ENCODE measurements around the gene CDK5. TPM values are rescaled to one million over a fixed set of nuclear protein-coding genes. Genes with fewer than 3 reads are reported as not detected.
A peak's percentile ranks its signal among the peaks of the same experiment; 100 is the strongest.

Gene CDK5
- total and polyA plus RNA-seq, 2 donors (not counting 1 experiment from before 2014, with no cell fraction given): 15.1 to 27.7 TPM

DNA sequence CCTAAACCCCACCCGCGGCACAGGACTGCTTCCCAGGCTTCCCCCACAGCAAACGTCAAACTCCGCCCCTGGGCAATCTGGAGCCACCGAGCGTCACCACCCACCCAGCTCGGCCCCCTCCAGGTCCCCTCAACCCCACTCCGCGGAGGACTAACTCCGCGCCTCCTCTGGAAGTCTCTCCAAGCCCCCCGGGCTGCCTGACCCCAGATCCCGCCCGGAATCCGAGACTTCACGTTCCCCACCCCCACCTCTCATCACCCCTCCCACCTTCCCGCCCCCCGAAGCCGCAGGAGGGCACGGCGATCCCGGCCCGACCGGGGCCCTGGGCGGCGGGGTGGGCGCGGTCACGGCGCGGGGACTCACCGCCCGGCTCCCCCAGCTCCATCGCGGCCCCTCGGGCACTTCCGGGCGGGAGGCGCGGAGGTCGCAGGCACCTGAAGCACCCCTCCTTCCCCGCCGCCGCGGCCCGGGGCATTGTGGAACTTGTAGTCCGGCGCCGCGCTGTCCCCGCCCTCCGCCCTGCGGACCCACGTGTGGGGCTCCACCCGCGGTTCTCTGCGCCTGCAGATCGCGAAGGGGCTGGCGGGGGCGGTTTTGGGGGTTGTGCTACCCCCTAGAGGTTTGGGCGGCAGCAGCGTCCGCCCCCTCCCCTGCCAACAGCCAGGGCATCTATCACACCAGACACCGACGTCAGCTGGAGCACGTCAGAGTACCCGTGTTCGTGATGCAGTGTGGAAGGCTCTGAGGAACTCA is 25.6 kb upstream of the CDK5 start, which contains the start of gene TMUB1:
TSS of gene TMUB1 (minus strand) at position 423 of the 753 bp plus-strand sequence. CDS start 930 bp downstream, outside the sequence.
- no peaks in the 10 kb centered on the region for H4K20me1 ChIP-seq (ENCODE audit: control insufficient read depth, extremely low read depth, insufficient read depth, low read length)
- H3K4me3 ChIP-seq (replicated peaks in 1 of 4; ENCODE audit: control extremely low read depth in 1 of 4, insufficient read depth in 1 of 4, low read depth in 3 of 4, low read length in 4 of 4): peak within 1 kb of the TSS; percentile 63 to 94 (median 77)
- no peaks in the 10 kb centered on the region for H3K9me3 ChIP-seq (ENCODE audit: control insufficient read depth, insufficient read depth, low read depth, low read length)
- peak within 1 kb of the TSS; percentile 87 for H3K4me2 ChIP-seq (ENCODE audit: extremely low read depth, insufficient read depth, low read length)
- H3K27me3 ChIP-seq (ENCODE audit: control insufficient read depth, insufficient read depth, low read length): no peaks in the 10 kb centered on the region
- no peak for TF ChIP-seq EZH2 (IDR thresholded peaks at IDR 0.05; ENCODE audit: low read length, missing control alignments)
- TF ChIP-seq, protein P1, sequence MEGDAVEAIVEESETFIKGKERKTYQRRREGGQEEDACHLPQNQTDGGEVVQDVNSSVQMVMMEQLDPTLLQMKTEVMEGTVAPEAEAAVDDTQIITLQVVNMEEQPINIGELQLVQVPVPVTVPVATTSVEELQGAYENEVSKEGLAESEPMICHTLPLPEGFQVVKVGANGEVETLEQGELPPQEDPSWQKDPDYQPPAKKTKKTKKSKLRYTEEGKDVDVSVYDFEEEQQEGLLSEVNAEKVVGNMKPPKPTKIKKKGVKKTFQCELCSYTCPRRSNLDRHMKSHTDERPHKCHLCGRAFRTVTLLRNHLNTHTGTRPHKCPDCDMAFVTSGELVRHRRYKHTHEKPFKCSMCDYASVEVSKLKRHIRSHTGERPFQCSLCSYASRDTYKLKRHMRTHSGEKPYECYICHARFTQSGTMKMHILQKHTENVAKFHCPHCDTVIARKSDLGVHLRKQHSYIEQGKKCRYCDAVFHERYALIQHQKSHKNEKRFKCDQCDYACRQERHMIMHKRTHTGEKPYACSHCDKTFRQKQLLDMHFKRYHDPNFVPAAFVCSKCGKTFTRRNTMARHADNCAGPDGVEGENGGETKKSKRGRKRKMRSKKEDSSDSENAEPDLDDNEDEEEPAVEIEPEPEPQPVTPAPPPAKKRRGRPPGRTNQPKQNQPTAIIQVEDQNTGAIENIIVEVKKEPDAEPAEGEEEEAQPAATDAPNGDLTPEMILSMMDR (conservative IDR thresholded peaks at IDR 0.05 in 1 of 2, IDR thresholded peaks at IDR 0.05 in 1 of 2; ENCODE audit: low read depth in 1 of 2, low read length in 2 of 2): no peak
- peaks cover 43% of the 10 kb centered on the region for H3K79me2 ChIP-seq (ENCODE audit: control insufficient read depth, insufficient read depth, low read length)
- peaks cover 31% of the 10 kb centered on the region for H3K4me1 ChIP-seq (ENCODE audit: control insufficient read depth, extremely low read depth, insufficient read depth, low read length)
- peak within 1 kb of the TSS; percentile 91 for H3K27ac ChIP-seq (ENCODE audit: insufficient read depth, low read length)
- peak in 1 of 2 donors; percentile 52 for DNase-seq (ENCODE audit: low read depth in 2 of 2)
- H3K9ac ChIP-seq (ENCODE audit: insufficient read depth, low read length): peak within 1 kb of the TSS; percentile 67
- H2AFZ ChIP-seq (ENCODE audit: low read length): peak within 1 kb of the TSS; percentile 71
- peaks cover 7% of the 10 kb centered on the region for H3K36me3 ChIP-seq (ENCODE audit: control insufficient read depth, insufficient read depth, low read length)

DNA sequence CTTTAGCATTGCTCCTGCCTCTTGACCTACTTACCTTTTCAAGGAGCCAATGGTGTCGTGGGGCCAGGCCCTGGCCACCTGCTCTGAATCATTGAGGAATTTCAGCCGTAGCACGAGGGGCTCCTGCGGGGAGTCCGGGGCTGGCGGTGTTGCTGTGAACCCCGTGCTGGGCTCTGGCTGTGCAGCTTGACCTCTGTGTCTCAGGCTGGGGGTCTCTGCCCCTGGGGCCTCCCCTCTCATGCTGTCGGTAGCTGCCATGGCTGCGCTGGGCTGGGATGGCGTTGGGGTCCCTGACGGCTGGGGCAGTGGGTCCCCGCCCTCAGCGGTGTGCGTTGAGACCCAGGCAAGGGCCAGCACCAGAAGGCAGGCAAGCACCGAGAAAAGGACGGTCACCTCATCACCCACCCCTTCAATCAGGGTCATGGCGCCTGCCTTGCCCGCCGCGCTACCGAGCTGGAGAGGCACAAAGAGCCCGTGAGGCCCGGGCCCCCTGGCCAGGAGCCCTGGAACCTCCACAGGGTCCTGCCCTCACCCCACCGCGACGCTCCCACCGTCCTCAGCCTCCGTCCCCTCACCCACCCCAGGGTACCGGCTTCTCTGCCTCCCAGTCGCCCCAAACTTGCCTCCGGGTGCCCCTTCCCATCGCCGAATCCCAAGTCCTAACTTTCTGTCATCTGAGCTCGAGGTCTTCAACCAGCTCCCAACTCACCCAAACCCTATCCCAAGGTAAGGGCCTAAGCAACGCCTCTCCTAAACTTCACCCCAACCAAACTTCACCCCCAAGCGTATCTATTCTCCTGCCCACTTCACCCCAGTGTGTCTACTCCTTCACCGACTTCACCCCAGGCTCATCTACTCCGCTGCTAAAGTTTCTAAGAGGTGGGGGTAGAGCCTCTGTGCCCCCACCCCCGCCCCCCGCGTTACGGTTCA is 24.7 kb upstream of the CDK5 start:
- DNase-seq (ENCODE audit: low read depth in 2 of 2): no peak
- no peak for TF ChIP-seq EZH2 (IDR thresholded peaks at IDR 0.05; ENCODE audit: low read length, missing control alignments)
- TF ChIP-seq, protein P1 (conservative IDR thresholded peaks at IDR 0.05 in 1 of 2, IDR thresholded peaks at IDR 0.05 in 1 of 2; ENCODE audit: low read depth in 1 of 2, low read length in 2 of 2): no peak
- peak overlapping the region; percentile 63 to 94 (median 77) for H3K4me3 ChIP-seq (replicated peaks in 1 of 4; ENCODE audit: control extremely low read depth in 1 of 4, insufficient read depth in 1 of 4, low read depth in 3 of 4, low read length in 4 of 4)
- H3K36me3 ChIP-seq (ENCODE audit: control insufficient read depth, insufficient read depth, low read length): peaks cover 9% of the 10 kb centered on the region
- no peaks in the 10 kb centered on the region for H3K27me3 ChIP-seq (ENCODE audit: control insufficient read depth, insufficient read depth, low read length)
- peaks cover 34% of the 10 kb centered on the region for H3K79me2 ChIP-seq (ENCODE audit: control insufficient read depth, insufficient read depth, low read length)
- no peaks in the 10 kb centered on the region for H3K9me3 ChIP-seq (ENCODE audit: control insufficient read depth, insufficient read depth, low read depth, low read length)
- no peaks in the 10 kb centered on the region for H4K20me1 ChIP-seq (ENCODE audit: control insufficient read depth, extremely low read depth, insufficient read depth, low read length)
- H3K9ac ChIP-seq (ENCODE audit: insufficient read depth, low read length): peak overlapping the region; percentile 65
- no peak overlapping the region for H2AFZ ChIP-seq (ENCODE audit: low read length)
- H3K4me2 ChIP-seq (ENCODE audit: extremely low read depth, insufficient read depth, low read length): peak overlapping the region; percentile 81
- peak overlapping the region; percentile 91 for H3K27ac ChIP-seq (ENCODE audit: insufficient read depth, low read length)
- H3K4me1 ChIP-seq (ENCODE audit: control insufficient read depth, extremely low read depth, insufficient read depth, low read length): peaks cover 28% of the 10 kb centered on the region

Data from fibroblast of lung (primary cell).